NOMO-1 treated with dmso at 0.1 percent for 144 hours (cell line): ENCODE measurements around the gene KIF21B.
"Not testable (repeated sequence)": the region's sequence is repeated elsewhere in the genome, so short reads cannot be mapped to it uniquely, and the experiment has no call there.

ENCODE experiments used
- DNase-seq: peaks from one replicate; lab custom pipeline; 2025; ENCODE audit not compliant: unreplicated experiment; lab: John Stamatoyannopoulos, UW

Gene KIF21B

DNA sequence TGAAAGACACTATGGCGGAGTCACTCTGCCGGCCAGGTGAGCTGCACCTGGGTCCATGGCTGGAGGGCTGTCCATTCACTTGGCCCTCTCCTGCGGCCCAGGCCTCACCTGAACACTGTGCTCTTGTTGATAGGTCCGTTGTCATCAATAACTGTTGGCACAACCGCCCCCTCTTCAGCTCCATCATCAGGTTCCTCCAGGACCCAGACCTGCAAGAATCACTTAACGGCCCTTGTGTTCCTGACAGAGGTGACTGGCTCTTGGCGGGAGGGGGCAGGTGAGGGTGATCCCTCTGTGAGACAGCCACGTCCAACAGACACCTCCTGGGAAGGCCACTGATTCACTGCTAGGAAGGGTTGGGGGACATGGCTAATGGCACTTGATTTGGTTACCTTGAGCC lies 73.9 kb downstream of the KIF21B start:
- no peak for DNase-seq

DNA sequence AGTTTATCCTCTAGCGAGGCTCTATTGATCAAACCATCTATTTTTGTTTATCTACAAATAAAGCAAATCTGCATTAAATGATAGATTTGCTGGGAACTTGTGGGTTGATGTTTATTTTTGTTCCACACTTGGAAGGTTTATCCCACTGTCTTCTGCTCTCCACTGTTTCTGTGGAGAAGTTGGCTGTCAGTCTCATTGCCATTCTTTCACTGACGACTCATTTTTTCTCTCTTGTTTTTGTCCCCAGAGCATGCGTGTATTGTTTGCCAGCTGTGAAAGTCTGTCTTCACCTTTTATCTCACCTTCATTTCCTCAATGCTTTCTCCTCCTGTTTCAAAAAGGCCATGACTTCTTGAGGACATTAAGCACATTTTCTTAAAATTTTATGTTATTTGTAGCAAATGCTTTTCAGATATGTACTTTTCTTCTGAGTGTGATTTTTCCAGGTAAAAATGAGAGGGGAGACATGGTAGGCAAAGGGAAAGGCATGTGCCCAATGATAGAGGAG lies 76.4 kb downstream of the KIF21B start:
- no peak for DNase-seq

DNA sequence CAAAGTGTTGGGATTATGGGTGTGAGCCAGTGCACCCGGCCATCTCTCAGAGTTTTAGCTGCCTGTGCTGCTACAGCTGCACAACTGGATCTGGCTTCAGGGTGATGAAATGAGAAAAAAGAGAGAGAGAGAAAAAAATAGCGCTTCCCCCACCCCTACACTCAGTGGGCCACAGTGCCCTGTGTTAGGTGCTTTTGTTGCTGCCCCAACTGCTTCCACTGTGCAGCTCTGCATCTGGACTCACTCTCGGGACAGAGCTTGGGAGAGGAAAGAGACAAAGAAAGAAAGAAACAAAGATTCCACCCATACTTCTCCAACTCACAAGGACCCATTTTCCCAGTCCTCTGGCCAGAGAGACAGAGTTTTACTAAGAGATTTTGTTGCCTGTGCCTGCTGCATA lies 78.4 kb downstream of the KIF21B start:
- no peak for DNase-seq

DNA sequence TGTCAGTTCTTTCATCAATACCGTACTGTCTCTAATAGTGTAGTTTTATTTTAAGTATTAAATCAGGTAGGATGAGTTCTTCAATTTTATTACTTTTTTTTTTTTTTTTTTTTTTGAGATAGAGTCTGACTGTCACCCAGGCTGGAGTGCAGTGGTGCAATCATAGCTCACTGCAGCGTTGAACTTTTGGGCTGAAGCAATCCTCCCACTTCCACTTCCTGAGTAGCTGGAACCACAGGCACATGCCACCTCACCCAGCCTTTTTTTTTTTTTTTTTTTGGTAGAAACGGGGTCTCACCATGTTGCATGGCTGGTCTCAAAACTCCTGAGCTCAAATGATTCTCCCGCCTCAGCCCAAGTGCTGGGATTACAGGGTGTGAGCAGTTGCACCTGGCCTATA lies 84.6 kb downstream of the KIF21B start:
- peak; percentile 78 for DNase-seq

GRCh38 chr1:200935286-200935962 lies 88.1 kb downstream of the KIF21B start:
- not testable (repeated sequence) for DNase-seq

- DNase-seq = no peak
Measured at GRCh38 chr1:200934676-200935245, 88.8 kb downstream of the KIF21B start.

DNA sequence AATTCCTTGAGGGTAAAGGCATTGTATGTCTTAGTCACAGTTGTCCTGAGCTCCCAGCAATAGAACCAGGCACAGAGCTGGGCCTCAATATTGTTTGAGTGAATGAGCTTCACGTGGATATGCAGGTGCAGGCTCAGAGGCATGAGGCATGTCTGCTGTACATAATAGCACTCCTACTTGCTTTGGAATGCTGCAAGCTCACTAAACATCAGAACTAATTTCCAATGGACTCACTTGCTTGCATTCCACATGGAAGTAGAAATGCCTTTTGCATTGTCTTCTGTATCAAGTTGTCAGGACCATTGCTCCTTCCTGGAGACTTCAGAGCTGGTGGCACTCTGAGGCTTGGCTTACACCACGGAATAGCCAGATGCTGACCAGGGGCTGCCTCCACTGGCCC lies 91.7 kb downstream of the KIF21B start:
- DNase-seq = no peak

- not testable (repeated sequence) for DNase-seq
Measured at GRCh38 chr1:200930285-200930684, 93.2 kb downstream of the KIF21B start.

- no peak for DNase-seq
Measured at GRCh38 chr1:200929530-200930278, 93.8 kb downstream of the KIF21B start.

GRCh38 chr1:200925831-200926230 lies 97.7 kb downstream of the KIF21B start:
- no peak for DNase-seq

DNA sequence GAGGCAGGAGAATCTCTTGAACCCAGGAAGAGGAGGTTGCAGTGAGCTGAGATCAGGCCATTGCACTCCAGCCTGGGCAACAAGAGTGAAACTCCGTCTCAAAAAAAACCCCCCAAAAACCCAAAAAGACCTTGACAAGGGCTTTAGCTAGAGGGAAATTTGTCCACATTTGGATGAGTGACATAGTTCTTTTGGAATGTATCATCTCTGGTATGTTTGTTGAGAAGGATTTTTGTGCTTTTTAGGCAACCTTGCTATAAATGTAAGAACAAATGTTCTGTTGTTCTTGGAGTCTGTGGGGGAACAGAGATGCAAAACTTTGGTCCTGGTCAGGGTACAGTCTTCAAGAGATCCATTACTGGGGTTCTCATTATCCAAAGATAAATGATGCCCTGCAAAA lies 99.9 kb downstream of the KIF21B start:
- no peak for DNase-seq

GRCh38 chr1:200922406-200922805 lies 101.1 kb downstream of the KIF21B start:
- DNase-seq = no peak

DNA sequence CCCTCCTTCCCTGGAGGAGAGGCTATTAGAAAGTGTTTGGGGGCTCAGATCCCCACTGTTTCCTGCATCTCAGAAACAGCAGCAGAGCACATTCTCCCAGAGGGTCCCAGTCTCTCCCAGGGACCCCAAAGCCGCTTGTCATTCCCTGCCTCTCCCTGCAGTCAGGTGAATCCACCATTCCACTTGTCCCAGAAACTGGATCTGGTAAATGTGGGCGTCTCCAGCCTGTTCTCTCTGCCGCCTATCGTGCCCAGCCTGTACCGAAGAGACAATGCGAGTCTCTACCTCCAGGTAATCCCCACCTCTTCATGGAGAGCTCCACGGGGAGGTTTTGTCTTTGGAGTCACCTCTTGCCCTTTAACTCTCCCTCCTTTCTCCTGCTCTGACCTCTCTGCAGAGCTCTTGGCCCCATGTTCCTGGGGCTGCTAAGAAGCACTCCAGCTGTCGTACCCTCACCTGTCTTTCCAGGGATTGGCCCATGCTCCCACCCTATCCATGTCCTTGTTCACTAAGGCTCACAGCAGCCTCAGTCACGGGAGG lies 101.9 kb downstream of the KIF21B start:
- DNase-seq = no peak
